Endodermal cell (in vitro differentiated cells): ENCODE results near the gene FIP1L1. TPM values are rescaled to one million over a fixed set of nuclear protein-coding genes. Genes with fewer than 3 reads are reported as not detected.
"Not testable (repeated sequence)": the region's sequence is repeated elsewhere in the genome, so short reads cannot be mapped to it uniquely, and the experiment has no call there.

Experiments
- DNase-seq: peaks from one replicate; pipeline ENCODE4 v3.0.0-alpha.2; 2017
- H3K27ac ChIP-seq: 2 replicates; pipeline ENCODE4 v1.5.1; 2013; ENCODE audit warnings: mild to moderate bottlenecking, low read depth, low read length, moderate library complexity
- H3K27me3 ChIP-seq: 2 replicates; pipeline ENCODE4 v1.6.1; 2013; ENCODE audit warnings: mild to moderate bottlenecking, low read length, moderate library complexity; ENCODE audit not compliant: insufficient read depth, control insufficient read depth, poor library complexity, severe bottlenecking
- H3K36me3 ChIP-seq: 2 replicates; pipeline ENCODE4 v1.7.0; 2013; ENCODE audit warnings: mild to moderate bottlenecking, low read length, moderate library complexity; ENCODE audit not compliant: control insufficient read depth, insufficient read depth
- H3K4me1 ChIP-seq: one replicate; pipeline ENCODE4 v1.7.0; 2013; ENCODE audit warnings: low read length; ENCODE audit not compliant: control insufficient read depth, insufficient read depth
- H3K4me3 ChIP-seq: 2 replicates; pipeline ENCODE4 v1.5.1; 2013; ENCODE audit warnings: mild to moderate bottlenecking, low read length, moderate library complexity
- H3K9ac ChIP-seq: 2 replicates; pipeline ENCODE4 v1.6.1; 2013; ENCODE audit warnings: mild to moderate bottlenecking, low read length, moderate library complexity; ENCODE audit not compliant: poor library complexity, severe bottlenecking; ENCODE audit errors: extremely low read depth
- H3K9me3 ChIP-seq: 2 replicates; pipeline ENCODE4 v1.6.1; 2013; ENCODE audit warnings: mild to moderate bottlenecking, low read length, moderate library complexity; ENCODE audit not compliant: control insufficient read depth
- H3K27ac Mint-ChIP-seq: 2 replicates; pipeline ENCODE4 v1.8.0; 2020; ENCODE audit warnings: mixed read lengths
- H3K27me3 Mint-ChIP-seq: 2 replicates; pipeline ENCODE4 v1.8.0; 2021; ENCODE audit warnings: mild to moderate bottlenecking, mixed read lengths; ENCODE audit not compliant: insufficient read depth
- H3K36me3 Mint-ChIP-seq: 2 replicates; pipeline ENCODE4 v1.8.0; 2020; ENCODE audit warnings: low read depth, mixed read lengths
- H3K4me1 Mint-ChIP-seq: 2 replicates; pipeline ENCODE4 v1.8.0; 2020; ENCODE audit warnings: mixed read lengths
- H3K4me3 Mint-ChIP-seq: 2 replicates; pipeline ENCODE4 v1.8.0; 2020; ENCODE audit warnings: mild to moderate bottlenecking, moderate library complexity, mixed read lengths
- H3K9me3 Mint-ChIP-seq: 2 replicates; pipeline ENCODE4 v1.8.0; 2020; ENCODE audit warnings: mild to moderate bottlenecking, mixed read lengths
- WGBS, 2 experiments: methylation state at CpG; one replicate each; pipeline versions ENCODE4 v1.1.5 to v1.1.7; 2013; ENCODE audit warnings: missing lambda C conversion rate in 2 of 2, mixed read lengths in 1 of 2; ENCODE audit not compliant: insufficient coverage in 1 of 2, insufficient read length in 1 of 2; 5-methylcytosine and 5-hydroxymethylcytosine counted together
- total RNA-seq, 2 donors: library from RNA; stranded (reverse); fragmentation: NEBNext Ultra II Directional in 1 of 2; extraction: Animal tissue kit (Norgen Biotek cat#: 25700) in 1 of 2; gene quantifications; 2 replicates in 1 of 2; 3 replicates in 1 of 2; pipeline ENCODE4 v1.2.1, GENCODE V29; 2021
- TF ChIP-seq, protein P1 (sequence below): fragments of 200-600 bp; sonication (generic); conservative IDR thresholded peaks from 2 replicates; pipeline ENCODE4 v1.5.0; 2021; ENCODE audit warnings: antibody characterized with exemption, mild to moderate bottlenecking

Gene FIP1L1
- total RNA-seq, 2 donors from 2014 or later = 79.2 to 88.8 TPM

DNA sequence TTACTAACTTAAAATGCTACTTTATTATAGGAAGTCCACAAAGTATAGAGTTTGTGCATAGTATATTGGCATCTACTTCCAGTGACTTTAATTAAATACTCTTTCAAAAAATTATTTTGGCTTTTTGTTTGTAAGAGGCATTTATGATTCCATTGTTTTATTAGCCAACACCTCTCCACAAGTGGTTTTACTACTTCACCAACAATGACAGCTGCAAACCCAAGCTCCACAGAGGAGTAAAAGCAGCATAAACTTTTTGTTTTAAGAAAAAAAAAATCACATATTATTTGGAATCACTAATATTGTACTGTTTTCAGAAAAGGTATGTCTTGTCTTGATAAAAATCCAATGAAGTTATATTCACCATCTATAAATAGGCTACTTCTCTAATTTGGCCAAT, 88.5 kb downstream of the FIP1L1 start:
- H3K27me3 ChIP-seq = no peaks in the 10 kb centered on the region
- TF ChIP-seq, protein P1, sequence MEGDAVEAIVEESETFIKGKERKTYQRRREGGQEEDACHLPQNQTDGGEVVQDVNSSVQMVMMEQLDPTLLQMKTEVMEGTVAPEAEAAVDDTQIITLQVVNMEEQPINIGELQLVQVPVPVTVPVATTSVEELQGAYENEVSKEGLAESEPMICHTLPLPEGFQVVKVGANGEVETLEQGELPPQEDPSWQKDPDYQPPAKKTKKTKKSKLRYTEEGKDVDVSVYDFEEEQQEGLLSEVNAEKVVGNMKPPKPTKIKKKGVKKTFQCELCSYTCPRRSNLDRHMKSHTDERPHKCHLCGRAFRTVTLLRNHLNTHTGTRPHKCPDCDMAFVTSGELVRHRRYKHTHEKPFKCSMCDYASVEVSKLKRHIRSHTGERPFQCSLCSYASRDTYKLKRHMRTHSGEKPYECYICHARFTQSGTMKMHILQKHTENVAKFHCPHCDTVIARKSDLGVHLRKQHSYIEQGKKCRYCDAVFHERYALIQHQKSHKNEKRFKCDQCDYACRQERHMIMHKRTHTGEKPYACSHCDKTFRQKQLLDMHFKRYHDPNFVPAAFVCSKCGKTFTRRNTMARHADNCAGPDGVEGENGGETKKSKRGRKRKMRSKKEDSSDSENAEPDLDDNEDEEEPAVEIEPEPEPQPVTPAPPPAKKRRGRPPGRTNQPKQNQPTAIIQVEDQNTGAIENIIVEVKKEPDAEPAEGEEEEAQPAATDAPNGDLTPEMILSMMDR = no peak
- Mint-ChIP-seq H3K27ac (no peak overlapping the region), H3K9me3 (peaks cover 36% of the 10 kb centered on the region), H3K4me3 (no peak overlapping the region), H3K36me3 (peaks cover 37% of the 10 kb centered on the region), H3K4me1 (no peaks in the 10 kb centered on the region), H3K27me3 (no peaks in the 10 kb centered on the region)
- no peaks in the 10 kb centered on the region for H3K4me1 ChIP-seq
- H3K9me3 ChIP-seq = peaks cover 23% of the 10 kb centered on the region
- no peak overlapping the region for H3K9ac ChIP-seq
- H3K36me3 ChIP-seq = peaks cover 26% of the 10 kb centered on the region
- H3K27ac ChIP-seq = no peak overlapping the region
- H3K4me3 ChIP-seq = peak overlapping the region; percentile 45
- no peak for DNase-seq

DNA sequence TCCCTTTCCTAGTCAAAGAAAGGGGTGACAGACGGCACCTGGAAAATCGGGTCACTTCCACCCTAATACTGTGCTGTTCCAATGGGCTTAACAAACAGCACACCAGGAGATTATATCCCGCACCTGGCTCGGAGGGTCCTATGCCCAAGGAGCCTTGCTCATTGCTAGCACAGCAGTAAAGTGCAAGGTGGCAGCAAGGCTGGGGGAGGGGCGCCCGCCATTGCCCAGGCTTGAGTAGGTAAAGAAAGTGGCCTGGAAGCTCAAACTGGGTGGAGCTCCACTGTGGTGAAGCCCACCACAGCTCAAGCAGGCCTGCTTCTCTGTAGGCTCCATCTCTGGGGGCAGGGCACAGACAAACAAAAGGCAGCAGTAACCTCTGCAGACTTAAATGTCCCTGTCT, 89.1 kb downstream of the FIP1L1 start:
- not testable (repeated sequence) for DNase-seq, H3K27me3 Mint-ChIP-seq, H3K4me1 ChIP-seq, H3K4me3 ChIP-seq, H3K9ac ChIP-seq, H3K27ac ChIP-seq, H3K4me1 Mint-ChIP-seq, H3K4me3 Mint-ChIP-seq, H3K27ac Mint-ChIP-seq, H3K27me3 ChIP-seq
- H3K36me3 Mint-ChIP-seq = peaks cover 30% of the 10 kb centered on the region
- Histone ChIP-seq H3K9me3 (peaks cover 23% of the 10 kb centered on the region), H3K36me3 (peaks cover 19% of the 10 kb centered on the region)
- peaks cover 36% of the 10 kb centered on the region for H3K9me3 Mint-ChIP-seq
- 96% methylated on average over 6 of the region's 6 CpGs; no CpG with 5 or more reads in 1 of the 2 experiments for WGBS, 2 experiments

DNA sequence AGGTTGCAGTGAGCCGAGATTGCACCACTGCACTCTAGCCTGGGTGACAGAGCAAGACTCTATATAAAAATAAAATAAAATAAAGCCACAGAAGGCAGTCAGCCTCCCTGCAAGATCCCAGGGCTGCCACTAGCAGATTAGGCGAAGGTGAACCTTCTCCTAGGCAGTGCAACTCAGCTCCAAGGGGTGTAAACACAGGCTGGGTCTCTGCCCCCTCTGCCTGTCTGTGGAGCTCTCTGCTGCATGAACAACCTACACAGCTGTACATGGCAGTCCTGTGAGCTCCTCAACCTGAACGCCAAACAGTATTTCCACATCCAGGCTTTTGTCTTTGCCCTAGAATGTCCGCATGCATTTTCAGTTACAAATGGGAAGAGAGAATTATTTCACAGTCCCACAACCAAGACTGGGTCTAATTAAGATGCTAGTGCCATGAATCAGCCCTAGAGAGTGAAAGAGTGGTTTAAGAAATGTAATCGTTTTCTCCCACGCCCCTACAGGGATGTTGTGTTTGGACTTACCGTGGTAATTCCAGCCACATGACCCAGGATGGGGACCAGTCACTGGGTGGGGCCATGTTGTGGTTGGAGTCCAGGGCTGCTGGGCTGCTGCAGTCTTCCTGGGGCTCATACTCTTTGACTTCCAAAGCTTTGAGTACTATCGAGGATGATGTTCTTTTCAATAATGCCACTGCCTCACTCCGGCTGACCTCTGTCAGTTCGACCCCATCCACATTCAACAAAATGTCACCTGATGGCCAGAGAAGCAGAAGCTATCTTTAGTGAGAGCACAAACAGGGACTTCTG, 99.0 kb downstream of the FIP1L1 start:
- H3K9me3 ChIP-seq = no peaks in the 10 kb centered on the region
- Mint-ChIP-seq H3K9me3 (peaks cover 2% of the 10 kb centered on the region), H3K36me3 (peaks cover 7% of the 10 kb centered on the region), H3K4me1 (peaks cover 27% of the 10 kb centered on the region), H3K27me3 (no peaks in the 10 kb centered on the region), H3K27ac (peak overlapping the region; percentile 84), H3K4me3 (peak overlapping the region; percentile 20)
- H3K36me3 ChIP-seq = no peaks in the 10 kb centered on the region
- TF ChIP-seq, protein P1 = no peak
- no peak overlapping the region for H3K9ac ChIP-seq
- DNase-seq = peak; percentile 60
- WGBS, 2 experiments = 87 to 100% methylated on average over 4 to 10 of the region's 10 CpGs
- no peak overlapping the region for H3K27ac ChIP-seq
- H3K4me1 ChIP-seq = peaks cover 4% of the 10 kb centered on the region
- peak overlapping the region; percentile 16 for H3K4me3 ChIP-seq
- H3K27me3 ChIP-seq = no peaks in the 10 kb centered on the region
